HepG2 (cell line): ENCODE results near the gene NUPR2. TPM values are rescaled to one million over a fixed set of nuclear protein-coding genes. Genes with fewer than 3 reads are reported as not detected.
A peak's percentile ranks its signal among the peaks of the same experiment; 100 is the strongest.

Experiments used
- ADNP ChIP-seq: sonication (generic); formaldehyde crosslinking; IDR thresholded peaks from 2 replicates; pipeline ENCODE4 v1.4.0; 2020; ENCODE audit warnings: missing genetic modification reagents
- CHCHD3 ChIP-seq: sonication (generic); formaldehyde crosslinking; IDR thresholded peaks from 2 replicates; pipeline ENCODE4 v1.8.0; 2022; ENCODE audit warnings: mild to moderate bottlenecking, missing genetic modification reagents, moderate library complexity
- FOXA3 ChIP-seq: IDR thresholded peaks from 2 replicates; pipeline ENCODE4 v1.6.1; 2016; ENCODE audit warnings: missing genetic modification reagents, missing compliant biosample characterization
- HDAC1 ChIP-seq: sonication (generic); formaldehyde crosslinking; IDR thresholded peaks from 2 replicates; pipeline ENCODE4 v1.5.1; 2020; ENCODE audit warnings: mild to moderate bottlenecking, missing genetic modification reagents
- MATR3 ChIP-seq: sonication (generic); formaldehyde crosslinking; IDR thresholded peaks from 2 replicates; pipeline ENCODE4 v1.4.0; 2020; ENCODE audit warnings: missing genetic modification reagents
- NR2F2 ChIP-seq: IDR thresholded peaks from 2 replicates; pipeline ENCODE4 v1.6.1; 2012; ENCODE audit warnings: low read depth, inconsistent platforms, borderline replicate concordance
- PHB2 ChIP-seq: fragments of 450-650 bp; IDR thresholded peaks from 2 replicates; pipeline ENCODE4 v1.6.1; 2018; ENCODE audit not compliant: partially characterized antibody
- PPARG ChIP-seq: conservative IDR thresholded peaks from 2 replicates; pipeline ENCODE4 v1.6.1; 2016; ENCODE audit warnings: missing biosample characterization, missing genetic modification reagents
- TARDBP ChIP-seq: sonication (generic); formaldehyde crosslinking; IDR thresholded peaks from 2 replicates; pipeline ENCODE4 v1.8.0; 2022; ENCODE audit warnings: mild to moderate bottlenecking, missing genetic modification reagents
- TBL1XR1 ChIP-seq: fragments of 150-350 bp; IDR thresholded peaks from 2 replicates; pipeline ENCODE4 v1.6.1; 2014; ENCODE audit warnings: borderline replicate concordance, low read length; ENCODE audit not compliant: partially characterized antibody
- YY1 ChIP-seq: IDR thresholded peaks from 2 replicates; pipeline ENCODE4 v1.6.1; 2011; ENCODE audit warnings: low read length, low read depth, moderate library complexity, mild to moderate bottlenecking; ENCODE audit not compliant: insufficient read depth, insufficient replicate concordance
- ZFP62 ChIP-seq: sonication (generic); formaldehyde crosslinking; IDR thresholded peaks from 2 replicates; pipeline ENCODE4 v1.4.0; 2020; ENCODE audit warnings: missing genetic modification reagents
- ZIK1 ChIP-seq: sonication (generic); formaldehyde crosslinking; IDR thresholded peaks from 2 replicates; pipeline ENCODE4 v1.5.0; 2020; ENCODE audit warnings: mild to moderate bottlenecking, low read depth, missing genetic modification reagents, borderline replicate concordance
- ZNF253 ChIP-seq: sonication (generic); formaldehyde crosslinking; IDR thresholded peaks from 2 replicates; pipeline ENCODE4 v1.8.0; 2022; ENCODE audit warnings: mild to moderate bottlenecking, missing genetic modification reagents, borderline replicate concordance
- ZNF770 ChIP-seq: sonication (generic); formaldehyde crosslinking; IDR thresholded peaks from 2 replicates; pipeline ENCODE4 v1.5.0; 2020; ENCODE audit warnings: mild to moderate bottlenecking, missing genetic modification reagents
- polyA plus RNA-seq, 8 experiments: library from polyadenylated mRNA; depleted of rRNA in 3 of 8; stranded (reverse) in 7 of 8; unstranded in 1 of 8; fragments of >200 nt; fragmentation: Illumina TruSeq in 4 of 8; extraction: Trizol in 4 of 8; gene quantifications; 2 replicates each; pipeline versions ENCODE4 v1.2.1 to v1.2.3, GENCODE V29; 2011 to 2016; ENCODE audit warnings: low read depth in 4 of 8, missing spikeins in 1 of 8, mixed read lengths in 1 of 8; ENCODE audit not compliant: insufficient read depth in 1 of 8
- total RNA-seq, 5 experiments: library from RNA; depleted of rRNA; stranded (reverse); fragments of >200 nt; fragmentation: Illumina TruSeq; extraction: Trizol; gene quantifications; 2 replicates each; pipeline ENCODE4 v1.2.3, GENCODE V29; 2016; ENCODE audit warnings: low read depth in 1 of 5
- TF ChIP-seq, protein P1 (sequence below): sonication (generic); formaldehyde crosslinking; IDR thresholded peaks from 2 replicates; pipeline ENCODE4 v1.4.0; 2020; ENCODE audit warnings: mild to moderate bottlenecking, missing genetic modification reagents
- TF ChIP-seq, protein P2 (sequence below): sonication (generic); formaldehyde crosslinking; IDR thresholded peaks from 2 replicates; pipeline ENCODE4 v1.9.0; 2022; ENCODE audit warnings: missing genetic modification reagents, mild to moderate bottlenecking, borderline replicate concordance
- TF ChIP-seq, protein P3 (sequence below): sonication (generic); formaldehyde crosslinking; IDR thresholded peaks from 2 replicates; pipeline ENCODE4 v1.5.1; 2020; ENCODE audit warnings: mild to moderate bottlenecking, moderate library complexity, missing genetic modification reagents
- TF ChIP-seq, protein P4 (sequence below): sonication (generic); formaldehyde crosslinking; conservative IDR thresholded peaks from 2 replicates; pipeline ENCODE4 v1.8.1; 2023; ENCODE audit warnings: missing genetic modification reagents
- TF ChIP-seq, protein P5 (sequence below): sonication (generic); formaldehyde crosslinking; IDR thresholded peaks from 2 replicates; pipeline ENCODE4 v1.4.0; 2020; ENCODE audit warnings: missing genetic modification reagents

The NUPR2 gene
- total and polyA plus RNA-seq, 2 of the 13 experiments (the other 11 are each of a cell fraction or from before 2014, with no cell fraction given): not detected

DNA sequence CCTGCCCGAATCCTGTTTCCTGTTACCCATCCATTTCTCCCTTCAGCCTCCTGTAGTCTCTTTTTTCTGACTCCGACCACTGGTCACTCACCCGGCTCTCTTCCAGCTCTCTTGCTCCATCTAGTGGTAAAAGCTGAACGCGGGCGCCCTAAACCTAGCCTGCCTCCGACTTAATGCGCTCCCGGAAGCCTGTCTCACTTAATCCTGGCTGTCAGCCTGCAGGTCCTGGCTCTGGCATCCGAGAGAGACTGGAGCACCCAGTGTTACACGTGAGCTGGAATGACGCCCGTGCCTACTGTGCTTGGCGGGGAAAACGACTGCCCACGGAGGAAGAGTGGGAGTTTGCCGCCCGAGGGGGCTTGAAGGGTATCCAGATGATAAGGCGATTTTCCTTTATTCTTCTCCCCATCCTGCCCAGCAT is 41.8 kb downstream of the NUPR2 start (continued):
- TF ChIP-seq PPARG (CRISPR knock-in tag) (no peak), ZNF253 (CRISPR knock-in tag) (no peak), ZIK1 (CRISPR knock-in tag) (no peak), NR2F2 (peak; percentile 40; the same call in 1 of the 2 replicates), MATR3 (no peak), HDAC1 (CRISPR knock-in tag) (no peak), TARDBP (CRISPR knock-in tag) (no peak), FOXA3 (0 out of 2 replicates have a peak, but pooled peaks have one; percentile 9), ZNF770 (CRISPR knock-in tag) (peak; percentile 70), ADNP (CRISPR knock-in tag) (no peak), PHB2 (no peak), ZFP62 (no peak), TBL1XR1 (no peak), YY1 (peak; percentile 23), CHCHD3 (CRISPR knock-in tag) (no peak)
- TF ChIP-seq, protein P1, sequence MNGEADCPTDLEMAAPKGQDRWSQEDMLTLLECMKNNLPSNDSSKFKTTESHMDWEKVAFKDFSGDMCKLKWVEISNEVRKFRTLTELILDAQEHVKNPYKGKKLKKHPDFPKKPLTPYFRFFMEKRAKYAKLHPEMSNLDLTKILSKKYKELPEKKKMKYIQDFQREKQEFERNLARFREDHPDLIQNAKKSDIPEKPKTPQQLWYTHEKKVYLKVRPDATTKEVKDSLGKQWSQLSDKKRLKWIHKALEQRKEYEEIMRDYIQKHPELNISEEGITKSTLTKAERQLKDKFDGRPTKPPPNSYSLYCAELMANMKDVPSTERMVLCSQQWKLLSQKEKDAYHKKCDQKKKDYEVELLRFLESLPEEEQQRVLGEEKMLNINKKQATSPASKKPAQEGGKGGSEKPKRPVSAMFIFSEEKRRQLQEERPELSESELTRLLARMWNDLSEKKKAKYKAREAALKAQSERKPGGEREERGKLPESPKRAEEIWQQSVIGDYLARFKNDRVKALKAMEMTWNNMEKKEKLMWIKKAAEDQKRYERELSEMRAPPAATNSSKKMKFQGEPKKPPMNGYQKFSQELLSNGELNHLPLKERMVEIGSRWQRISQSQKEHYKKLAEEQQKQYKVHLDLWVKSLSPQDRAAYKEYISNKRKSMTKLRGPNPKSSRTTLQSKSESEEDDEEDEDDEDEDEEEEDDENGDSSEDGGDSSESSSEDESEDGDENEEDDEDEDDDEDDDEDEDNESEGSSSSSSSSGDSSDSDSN (CRISPR knock-in tag): no peak
- TF ChIP-seq, protein P2, sequence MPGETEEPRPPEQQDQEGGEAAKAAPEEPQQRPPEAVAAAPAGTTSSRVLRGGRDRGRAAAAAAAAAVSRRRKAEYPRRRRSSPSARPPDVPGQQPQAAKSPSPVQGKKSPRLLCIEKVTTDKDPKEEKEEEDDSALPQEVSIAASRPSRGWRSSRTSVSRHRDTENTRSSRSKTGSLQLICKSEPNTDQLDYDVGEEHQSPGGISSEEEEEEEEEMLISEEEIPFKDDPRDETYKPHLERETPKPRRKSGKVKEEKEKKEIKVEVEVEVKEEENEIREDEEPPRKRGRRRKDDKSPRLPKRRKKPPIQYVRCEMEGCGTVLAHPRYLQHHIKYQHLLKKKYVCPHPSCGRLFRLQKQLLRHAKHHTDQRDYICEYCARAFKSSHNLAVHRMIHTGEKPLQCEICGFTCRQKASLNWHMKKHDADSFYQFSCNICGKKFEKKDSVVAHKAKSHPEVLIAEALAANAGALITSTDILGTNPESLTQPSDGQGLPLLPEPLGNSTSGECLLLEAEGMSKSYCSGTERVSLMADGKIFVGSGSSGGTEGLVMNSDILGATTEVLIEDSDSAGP (CRISPR knock-in tag): peak; percentile 20; the same call in 1 of the 2 replicates
- TF ChIP-seq, protein P3, sequence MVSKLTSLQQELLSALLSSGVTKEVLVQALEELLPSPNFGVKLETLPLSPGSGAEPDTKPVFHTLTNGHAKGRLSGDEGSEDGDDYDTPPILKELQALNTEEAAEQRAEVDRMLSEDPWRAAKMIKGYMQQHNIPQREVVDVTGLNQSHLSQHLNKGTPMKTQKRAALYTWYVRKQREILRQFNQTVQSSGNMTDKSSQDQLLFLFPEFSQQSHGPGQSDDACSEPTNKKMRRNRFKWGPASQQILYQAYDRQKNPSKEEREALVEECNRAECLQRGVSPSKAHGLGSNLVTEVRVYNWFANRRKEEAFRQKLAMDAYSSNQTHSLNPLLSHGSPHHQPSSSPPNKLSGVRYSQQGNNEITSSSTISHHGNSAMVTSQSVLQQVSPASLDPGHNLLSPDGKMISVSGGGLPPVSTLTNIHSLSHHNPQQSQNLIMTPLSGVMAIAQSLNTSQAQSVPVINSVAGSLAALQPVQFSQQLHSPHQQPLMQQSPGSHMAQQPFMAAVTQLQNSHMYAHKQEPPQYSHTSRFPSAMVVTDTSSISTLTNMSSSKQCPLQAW: no peak
- TF ChIP-seq, protein P4, sequence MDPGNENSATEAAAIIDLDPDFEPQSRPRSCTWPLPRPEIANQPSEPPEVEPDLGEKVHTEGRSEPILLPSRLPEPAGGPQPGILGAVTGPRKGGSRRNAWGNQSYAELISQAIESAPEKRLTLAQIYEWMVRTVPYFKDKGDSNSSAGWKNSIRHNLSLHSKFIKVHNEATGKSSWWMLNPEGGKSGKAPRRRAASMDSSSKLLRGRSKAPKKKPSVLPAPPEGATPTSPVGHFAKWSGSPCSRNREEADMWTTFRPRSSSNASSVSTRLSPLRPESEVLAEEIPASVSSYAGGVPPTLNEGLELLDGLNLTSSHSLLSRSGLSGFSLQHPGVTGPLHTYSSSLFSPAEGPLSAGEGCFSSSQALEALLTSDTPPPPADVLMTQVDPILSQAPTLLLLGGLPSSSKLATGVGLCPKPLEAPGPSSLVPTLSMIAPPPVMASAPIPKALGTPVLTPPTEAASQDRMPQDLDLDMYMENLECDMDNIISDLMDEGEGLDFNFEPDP (CRISPR knock-in tag): no peak
- TF ChIP-seq, protein P5, sequence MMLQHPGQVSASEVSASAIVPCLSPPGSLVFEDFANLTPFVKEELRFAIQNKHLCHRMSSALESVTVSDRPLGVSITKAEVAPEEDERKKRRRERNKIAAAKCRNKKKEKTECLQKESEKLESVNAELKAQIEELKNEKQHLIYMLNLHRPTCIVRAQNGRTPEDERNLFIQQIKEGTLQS (CRISPR knock-in tag): no peak
